HEK293T (cell line): ENCODE data around the gene NKX3-2.

Experiments
- ARNT ChIP-seq: fragments of 450-650 bp; IDR thresholded peaks from 2 replicates; pipeline ENCODE4 v1.6.1; 2017; ENCODE audit warnings: mild to moderate bottlenecking
- BHLHE40 ChIP-seq: fragments of 450-650 bp; IDR thresholded peaks from 2 replicates; pipeline ENCODE4 v1.6.1; 2016; ENCODE audit warnings: mild to moderate bottlenecking, moderate library complexity, borderline replicate concordance
- CTBP1 ChIP-seq: fragments of 450-650 bp; IDR thresholded peaks from 2 replicates; pipeline ENCODE4 v1.6.1; 2016; ENCODE audit warnings: borderline replicate concordance
- FOXK2 ChIP-seq: fragments of 450-650 bp; IDR thresholded peaks from 2 replicates; pipeline ENCODE4 v1.6.1; 2016; ENCODE audit warnings: mild to moderate bottlenecking
- FOXM1 ChIP-seq: fragments of 450-650 bp; IDR thresholded peaks from 2 replicates; pipeline ENCODE4 v1.6.1; 2017; ENCODE audit warnings: mild to moderate bottlenecking, borderline replicate concordance
- HDGF ChIP-seq: fragments of 450-650 bp; IDR thresholded peaks from 2 replicates; pipeline ENCODE4 v1.6.1; 2017; ENCODE audit warnings: antibody characterized with exemption, borderline replicate concordance
- L3MBTL2 ChIP-seq: fragments of 450-650 bp; conservative IDR thresholded peaks from 2 replicates; pipeline ENCODE4 v1.6.1; 2016; ENCODE audit warnings: mild to moderate bottlenecking
- LEF1 ChIP-seq: fragments of 450-650 bp; IDR thresholded peaks from 2 replicates; pipeline ENCODE4 v1.6.1; 2017; ENCODE audit warnings: mild to moderate bottlenecking, borderline replicate concordance
- NFRKB ChIP-seq: fragments of 450-650 bp; IDR thresholded peaks from 2 replicates; pipeline ENCODE4 v1.6.1; 2016; ENCODE audit warnings: mild to moderate bottlenecking, moderate library complexity
- PKNOX1 ChIP-seq: fragments of 450-650 bp; IDR thresholded peaks from 2 replicates; pipeline ENCODE4 v1.6.1; 2016
- SP1 ChIP-seq: fragments of 450-650 bp; IDR thresholded peaks from 2 replicates; pipeline ENCODE4 v1.6.1; 2017
- SUZ12 ChIP-seq: fragments of 450-650 bp; IDR thresholded peaks from 2 replicates; pipeline ENCODE4 v1.6.1; 2016; ENCODE audit warnings: mild to moderate bottlenecking
- TARDBP ChIP-seq: fragments of 450-650 bp; IDR thresholded peaks from 2 replicates; pipeline ENCODE4 v1.6.1; 2016
- ZNF384 ChIP-seq: fragments of 450-650 bp; IDR thresholded peaks from 2 replicates; pipeline ENCODE4 v1.6.1; 2016

GRCh38 chr4:13537832-13538177, 6.5 kb downstream of the NKX3-2 start:
- no peak for TF ChIP-seq SUZ12
- no peak for TF ChIP-seq HDGF
- TF ChIP-seq TARDBP, result no peak
- TF ChIP-seq FOXM1, result no peak
- no peak for TF ChIP-seq ZNF384
- TF ChIP-seq SP1, result no peak
- TF ChIP-seq BHLHE40, result no peak
- TF ChIP-seq PKNOX1, result no peak
- no peak for TF ChIP-seq ARNT
- TF ChIP-seq L3MBTL2, result no peak
- no peak for TF ChIP-seq FOXK2
- TF ChIP-seq LEF1, result no peak
- TF ChIP-seq CTBP1, result no peak
- TF ChIP-seq NFRKB, result no peak
